Common myeloid progenitor, CD34-positive (primary cell): Measurements from ENCODE around the gene CTSZ.
"Not testable (repeated sequence)": the region's sequence is repeated elsewhere in the genome, so short reads cannot be mapped to it uniquely, and the experiment has no call there.

Experiments
- CTCF ChIA-PET: fragments of 350-600 bp; sonication (Branson Sonifier 250); formaldehyde crosslinking; loops from one replicate; lab custom pipeline; 2021; ENCODE audit warnings: antibody characterized with exemption; lab: Charles Lee
- POLR2A ChIA-PET: fragments of 350-600 bp; sonication (Branson Sonifier 250); formaldehyde crosslinking; loops from one replicate; lab custom pipeline; 2021; ENCODE audit warnings: antibody characterized with exemption; lab: Charles Lee
- DNase-seq, 3 donors: peaks; one replicate each; pipeline versions ENCODE4 v3.0.0 to v3.0.0-alpha.2; 2013
- H3K27ac ChIP-seq, 2 experiments: 1 replicate in 1 of 2; 2 replicates in 1 of 2; pipeline ENCODE4 v1.7.0; 2013; ENCODE audit warnings: inconsistent platforms in 2 of 2, low read length in 2 of 2, mild to moderate bottlenecking in 2 of 2, low read depth in 1 of 2, moderate library complexity in 1 of 2; ENCODE audit not compliant: severe bottlenecking in 2 of 2, insufficient read depth in 1 of 2, poor library complexity in 1 of 2
- H3K27me3 ChIP-seq, 5 experiments: replicated peaks in 2 of 5; 1 replicate in 3 of 5; 2 replicates in 2 of 5; pipeline versions ENCODE4 v1.6.1 to v1.7.0; 2013; ENCODE audit warnings: low read length in 4 of 5, mild to moderate bottlenecking in 2 of 5, moderate library complexity in 2 of 5, inconsistent platforms in 1 of 5; ENCODE audit not compliant: insufficient read depth in 5 of 5, control insufficient read depth in 4 of 5
- H3K36me3 ChIP-seq, 4 experiments: 1 replicate in 2 of 4; 2 replicates in 2 of 4; pipeline versions ENCODE4 v1.6.1 to v1.7.0; 2013; ENCODE audit warnings: low read length in 3 of 4, control low read depth in 1 of 4, mild to moderate bottlenecking in 1 of 4; ENCODE audit not compliant: control insufficient read depth in 4 of 4, insufficient read depth in 4 of 4
- H3K4me1 ChIP-seq, 4 experiments: 1 replicate in 3 of 4; 2 replicates in 1 of 4; pipeline versions ENCODE4 v1.6.1 to v1.7.1; 2013; ENCODE audit warnings: low read length in 3 of 4, mild to moderate bottlenecking in 3 of 4, control low read depth in 1 of 4, inconsistent platforms in 1 of 4, moderate library complexity in 1 of 4; ENCODE audit not compliant: control insufficient read depth in 4 of 4, insufficient read depth in 4 of 4; ENCODE audit errors: control extremely low read depth in 1 of 4
- H3K4me3 ChIP-seq, 7 experiments: 1 replicate in 4 of 7; 2 replicates in 3 of 7; pipeline versions ENCODE4 v1.5.1 to v1.7.0; 2013; ENCODE audit warnings: mild to moderate bottlenecking in 7 of 7, low read length in 6 of 7, moderate library complexity in 6 of 7, inconsistent platforms in 2 of 7, low read depth in 2 of 7, control low read depth in 1 of 7; ENCODE audit not compliant: insufficient read depth in 4 of 7, control insufficient read depth in 1 of 7; ENCODE audit errors: extremely low read depth in 1 of 7
- H3K9me3 ChIP-seq, 5 experiments: 1 replicate in 4 of 5; 2 replicates in 1 of 5; pipeline versions ENCODE4 v1.6.1 to v1.7.1; 2013; ENCODE audit warnings: low read length in 4 of 5, mild to moderate bottlenecking in 2 of 5, inconsistent platforms in 1 of 5, low read depth in 1 of 5, moderate library complexity in 1 of 5; ENCODE audit not compliant: control insufficient read depth in 4 of 5, insufficient read depth in 2 of 5; ENCODE audit errors: control extremely low read depth in 1 of 5
- WGBS: methylation state at CpG from one replicate; pipeline ENCODE4 v1.1.5; 2013; ENCODE audit not compliant: insufficient coverage; 5-methylcytosine and 5-hydroxymethylcytosine counted together

The CTSZ gene

GRCh38 chr20:58984691-58985090 is 22.4 kb downstream of the CTSZ start:
- Histone ChIP-seq H3K27ac (no peak overlapping the region), H3K9me3 (no peaks in the 10 kb centered on the region), H3K27me3 (no peaks in the 10 kb centered on the region), H3K36me3 (peaks cover 12 to 38% (median 28%) of the 10 kb centered on the region in 4 experiments), H3K4me3 (no peak overlapping the region), H3K4me1 (peaks cover 0 to 13% (median 10%) of the 10 kb centered on the region in 4 experiments)
- ChIA-PET CTCF (no interaction called here), POLR2A (no interaction called here)
- WGBS, result 96% methylated on average over 6 of the region's 6 CpGs
- DNase-seq, result no peak

- H3K27ac ChIP-seq, POLR2A ChIA-PET, H3K4me3 ChIP-seq, H3K9me3 ChIP-seq, DNase-seq, H3K27me3 ChIP-seq: not testable (repeated sequence)
- Histone ChIP-seq H3K4me1 (peaks cover 0 to 13% (median 10%) of the 10 kb centered on the region in 4 experiments), H3K36me3 (peaks cover 3 to 22% (median 17%) of the 10 kb centered on the region in 4 experiments)
- WGBS, result 100% methylated on average over 3 of the region's 12 CpGs
- CTCF ChIA-PET, result interaction anchor here (1.2 to 1.3 kb wide), 2 partner anchors 10 to 28 kb away, joined by 3 to 5 read pairs; no protein-coding TSS in a partner anchor
These were observed 24.0 kb downstream of the CTSZ start for GRCh38 chr20:58983115-58983468.

GRCh38 chr20:58982406-58983114 is 24.5 kb downstream of the CTSZ start:
- Histone ChIP-seq H3K36me3 (peaks cover 0 to 16% (median 14%) of the 10 kb centered on the region in 4 experiments), H3K4me1 (peaks cover 0 to 13% (median 10%) of the 10 kb centered on the region in 4 experiments), H3K9me3 (no peaks in the 10 kb centered on the region), H3K27ac (no peak overlapping the region), H3K4me3 (peak overlapping the region in 3 of 7 experiments; percentile 26 to 95 (median 81)), H3K27me3 (no peaks in the 10 kb centered on the region)
- 100% methylated on average over 8 of the region's 12 CpGs for WGBS
- CTCF ChIA-PET, result interaction anchor here (0.9 to 1.3 kb wide), 4 partner anchors 8 to 50 kb away, joined by 3 to 5 read pairs (median 4); partner anchors contain the start of gene ATP5F1E
- no peak for DNase-seq
- POLR2A ChIA-PET, result no interaction called here

- ChIA-PET CTCF (interaction anchor here (0.9 to 1.2 kb wide), 4 partner anchors 9 to 51 kb away, joined by 3 to 5 read pairs (median 4); partner anchors contain the start of gene ATP5F1E), POLR2A (interaction anchor here (0.6 kb wide), 1 partner anchor 227 kb away, joined by 3 read pairs; no protein-coding TSS in a partner anchor)
- Histone ChIP-seq H3K4me3 (peak overlapping the region; percentile 73 to 95 (median 81)), H3K4me1 (peaks cover 0 to 13% (median 10%) of the 10 kb centered on the region in 4 experiments), H3K9me3 (peaks cover 0 to under 1% (median 0%) of the 10 kb centered on the region in 5 experiments), H3K27ac (peak overlapping the region in 1 of 2 experiments; percentile 79), H3K27me3 (no peaks in the 10 kb centered on the region), H3K36me3 (peaks cover 0 to 9% (median 7%) of the 10 kb centered on the region in 4 experiments)
- DNase-seq, result peak in 2 of 3 donors; percentile 20 to 47
- WGBS, result 60% methylated on average over 9 of the region's 29 CpGs
These were observed 25.3 kb downstream of the CTSZ start for GRCh38 chr20:58981628-58982364.

- Histone ChIP-seq H3K27me3 (no peaks in the 10 kb centered on the region), H3K27ac (peak within 1 kb of the TSS; percentile 46 to 79), H3K4me3 (peak within 1 kb of the TSS; percentile 73 to 95 (median 81)), H3K36me3 (peaks cover 0 to 3% (median under 1%) of the 10 kb centered on the region in 4 experiments), H3K4me1 (peaks cover 0 to 13% (median 10%) of the 10 kb centered on the region in 4 experiments), H3K9me3 (peaks cover 0 to 8% (median 3%) of the 10 kb centered on the region in 5 experiments)
- POLR2A ChIA-PET, result interaction anchor here (0.6 kb wide), 1 partner anchor 228 kb away, joined by 3 read pairs; no protein-coding TSS in a partner anchor
- 8% methylated on average over 89 of the region's 109 CpGs for WGBS
- peak; percentile 75 to 85 (median 83) for DNase-seq
- CTCF ChIA-PET, result interaction anchor here (0.9 to 1.2 kb wide), 3 partner anchors 9 to 51 kb away, joined by 3 to 5 read pairs (median 3); partner anchors contain the start of gene ATP5F1E
These were observed 26.1 kb downstream of the CTSZ start, which contains the start of gene NELFCD for GRCh38 chr20:58980711-58981627. TSS of gene NELFCD (plus strand) at chr20:58981256. CDS start at chr20:58981310, 54 bp downstream.
